GM18873 (cell line): Measurements from ENCODE around the gene EPRS1.

Source experiments
- ATAC-seq: cut with Tn5 transposase; IDR thresholded peaks from one replicate; pipeline ENCODE4 v1.9.1; 2021; ENCODE audit warnings: mild to moderate bottlenecking, moderate library complexity, moderate number of reproducible peaks; ENCODE audit not compliant: unreplicated experiment, low FRiP score

Gene EPRS1

DNA sequence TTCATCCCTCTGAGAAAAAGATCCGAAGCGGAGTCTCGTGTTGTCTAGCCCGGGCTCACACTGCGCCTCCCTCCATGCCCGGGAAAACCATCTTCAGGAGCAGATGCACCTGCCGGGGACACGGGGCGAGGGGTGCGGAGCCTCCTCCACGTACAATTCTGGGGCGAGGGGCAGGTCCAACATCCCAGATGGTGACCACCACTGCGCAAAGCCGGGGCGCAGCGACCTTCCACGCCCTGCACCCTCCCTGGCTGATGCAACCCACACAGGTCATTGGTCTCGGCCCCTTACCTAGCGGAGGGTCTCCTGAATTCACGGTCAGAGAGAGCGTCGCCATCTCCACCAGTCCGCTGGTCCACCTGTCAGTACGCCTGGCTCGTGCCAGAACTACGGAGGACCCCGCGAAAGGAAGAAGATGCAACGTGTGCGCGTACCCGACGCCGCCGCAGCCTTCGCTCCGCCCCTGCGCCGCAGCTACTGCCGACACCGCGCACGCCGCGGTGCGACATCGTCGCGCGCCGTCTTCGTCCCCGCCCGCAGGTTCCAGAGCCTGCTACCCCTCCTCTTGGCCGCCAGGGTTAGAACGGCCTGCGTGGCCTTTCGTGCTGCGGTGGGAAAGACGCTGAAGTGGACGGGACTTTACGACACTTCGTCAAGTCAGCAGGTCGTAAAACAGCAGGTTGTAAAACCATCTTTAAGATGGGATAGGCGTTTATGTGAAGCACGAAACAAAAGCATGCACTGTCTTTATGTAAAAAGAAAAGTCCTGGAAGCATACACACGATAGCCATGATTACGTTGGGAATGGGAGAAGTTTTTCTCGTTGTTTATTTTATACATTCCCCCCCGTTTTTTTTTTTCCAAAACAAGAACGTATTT lies at the start of gene EPRS1:
TSS of gene EPRS1 (minus strand) at position 454 of the 879 bp plus-strand sequence. CDS start at position 337, 117 bp downstream.
- ATAC-seq, result peak; percentile 98

DNA sequence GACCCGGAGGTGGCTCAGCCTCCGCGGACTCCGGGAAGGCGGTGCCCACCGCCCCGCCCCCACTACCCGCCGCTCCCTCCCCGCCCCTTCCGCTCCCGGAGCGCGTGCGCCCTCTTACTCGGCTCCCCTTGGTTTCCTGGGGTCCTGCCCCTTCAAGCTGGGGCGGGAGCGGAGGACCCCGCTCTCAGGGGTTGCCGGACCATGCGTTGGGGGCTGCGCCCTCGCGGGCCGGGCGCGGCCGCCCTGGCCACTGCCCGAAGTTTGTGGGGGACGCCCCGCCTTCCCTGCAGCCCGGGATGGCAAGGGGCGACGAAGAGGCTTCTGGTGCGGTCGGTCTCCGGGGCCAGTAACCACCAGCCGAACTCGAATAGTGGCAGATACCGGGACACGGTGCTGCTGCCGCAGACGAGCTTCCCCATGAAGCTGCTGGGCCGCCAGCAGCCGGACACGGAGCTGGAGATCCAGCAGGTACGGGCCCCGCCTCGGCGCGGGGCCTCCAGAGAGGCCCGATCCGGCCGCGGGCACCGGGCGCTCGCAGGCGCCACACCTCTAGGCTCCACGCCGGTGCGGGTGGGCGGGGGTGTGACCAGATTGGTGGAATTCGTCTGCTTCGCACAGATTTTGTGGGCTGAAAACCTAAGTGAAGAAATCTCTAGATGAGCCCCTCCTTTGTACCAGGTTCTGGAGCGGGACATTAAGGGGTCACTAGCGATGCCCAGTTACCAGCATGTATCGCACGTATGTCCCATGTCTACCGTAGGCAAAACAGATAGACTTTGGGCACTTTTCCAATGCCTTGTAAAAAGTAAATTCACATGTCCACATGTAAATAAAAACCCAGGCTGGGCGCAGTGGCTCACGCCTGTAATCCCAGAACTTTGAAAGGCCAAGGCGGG lies 48.0 kb upstream of the EPRS1 start, which contains the start of gene IARS2:
TSS of gene IARS2 (plus strand) at position 117 of the 896 bp plus-strand sequence. CDS start at position 202, 85 bp downstream.
- peak; percentile 41 for ATAC-seq

GRCh38 chr1:220093361-220094015 lies 47.2 kb upstream of the EPRS1 start:
- peak; percentile 7 for ATAC-seq

GRCh38 chr1:220092694-220093093 lies 46.4 kb upstream of the EPRS1 start:
- no peak for ATAC-seq

GRCh38 chr1:220089650-220090556 lies 43.6 kb upstream of the EPRS1 start, which contains the start of gene BPNT1:
Gene BPNT1, minus strand, starts transcription at chr1:220089788. Its CDS starts 9,942 bp downstream, at chr1:220079846.
- peak; percentile 53 for ATAC-seq

DNA sequence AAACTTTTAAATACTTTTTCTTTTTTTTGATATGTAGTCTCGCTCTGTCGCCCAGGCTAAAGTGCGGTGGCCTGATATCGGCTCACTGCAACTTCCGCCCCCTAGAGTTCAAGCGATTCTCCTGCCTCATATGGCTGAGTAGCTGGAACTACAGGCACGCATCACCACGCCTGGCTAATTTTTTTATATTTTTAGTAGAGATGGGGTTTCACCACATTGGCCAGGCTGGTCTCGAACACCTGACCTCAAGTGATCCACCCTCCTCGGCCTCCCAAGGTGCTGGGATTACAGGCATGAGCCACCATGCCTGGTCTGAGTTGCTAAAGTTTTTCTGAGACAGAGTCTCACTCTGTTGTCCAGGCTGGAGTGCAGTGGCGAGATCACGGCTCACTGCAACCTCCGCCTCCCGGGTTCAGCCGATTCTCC lies 40.0 kb upstream of the EPRS1 start:
- peak; percentile 42 for ATAC-seq

DNA sequence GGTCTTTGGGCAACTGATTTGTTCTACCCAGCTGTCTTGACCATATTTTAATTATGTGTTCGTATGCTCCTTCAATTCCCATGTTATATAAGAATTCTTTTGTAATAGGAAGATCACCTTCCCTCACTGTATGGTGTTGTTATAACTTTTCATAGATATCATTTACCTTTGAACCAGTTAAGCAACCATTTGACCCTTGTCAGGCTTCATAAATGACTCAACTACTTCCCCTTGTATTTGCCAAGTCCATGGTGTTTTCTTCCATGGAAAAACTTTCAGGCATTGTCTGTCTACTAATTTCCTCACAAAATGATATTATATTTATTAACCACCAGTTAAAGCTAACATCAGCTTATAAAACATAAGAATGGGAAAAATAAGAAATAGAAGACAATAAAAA lies 38.2 kb upstream of the EPRS1 start:
- ATAC-seq, result no peak

GRCh38 chr1:220077887-220078286 lies 31.6 kb upstream of the EPRS1 start:
- ATAC-seq, result no peak

DNA sequence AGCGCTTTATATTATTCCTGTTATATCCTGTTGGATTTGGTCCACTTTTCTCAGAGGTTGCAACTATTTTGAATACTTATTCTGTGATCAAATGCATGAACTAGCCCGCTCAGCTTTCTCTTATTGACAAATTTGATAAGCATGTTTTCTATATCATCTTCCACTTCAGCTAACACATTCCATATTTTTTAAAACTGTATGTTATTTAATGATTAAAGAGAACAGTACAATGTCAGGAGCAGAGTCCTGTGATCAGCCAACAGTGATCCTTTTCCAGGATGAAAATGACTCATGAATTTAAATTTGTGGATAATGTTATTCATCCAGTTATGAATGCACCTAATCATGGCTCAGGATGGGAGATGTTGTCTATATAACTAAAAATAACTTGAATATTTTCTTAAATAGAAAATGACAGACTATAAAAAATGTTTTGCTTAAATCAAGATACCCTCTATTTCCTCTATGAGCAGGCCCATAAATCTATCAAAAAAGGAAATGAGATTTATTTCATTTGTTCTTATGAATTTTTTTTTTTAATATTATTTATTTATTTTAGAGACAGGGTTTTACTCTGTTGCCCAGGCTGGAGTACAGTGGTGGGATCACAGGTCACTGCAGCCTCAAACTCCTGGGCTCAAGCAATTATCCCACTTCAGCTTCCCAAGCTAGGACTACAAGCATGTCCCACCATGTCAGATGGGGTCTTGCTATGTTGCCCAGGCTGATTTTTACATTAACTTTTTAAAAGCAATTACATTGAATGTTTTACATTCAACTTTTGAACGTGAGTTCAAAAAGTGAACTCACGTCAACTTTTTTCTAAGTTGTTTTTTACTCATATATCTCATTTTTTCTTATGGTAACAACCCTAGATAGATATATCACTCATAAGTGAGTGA lies 30.8 kb upstream of the EPRS1 start:
- ATAC-seq, result no peak

DNA sequence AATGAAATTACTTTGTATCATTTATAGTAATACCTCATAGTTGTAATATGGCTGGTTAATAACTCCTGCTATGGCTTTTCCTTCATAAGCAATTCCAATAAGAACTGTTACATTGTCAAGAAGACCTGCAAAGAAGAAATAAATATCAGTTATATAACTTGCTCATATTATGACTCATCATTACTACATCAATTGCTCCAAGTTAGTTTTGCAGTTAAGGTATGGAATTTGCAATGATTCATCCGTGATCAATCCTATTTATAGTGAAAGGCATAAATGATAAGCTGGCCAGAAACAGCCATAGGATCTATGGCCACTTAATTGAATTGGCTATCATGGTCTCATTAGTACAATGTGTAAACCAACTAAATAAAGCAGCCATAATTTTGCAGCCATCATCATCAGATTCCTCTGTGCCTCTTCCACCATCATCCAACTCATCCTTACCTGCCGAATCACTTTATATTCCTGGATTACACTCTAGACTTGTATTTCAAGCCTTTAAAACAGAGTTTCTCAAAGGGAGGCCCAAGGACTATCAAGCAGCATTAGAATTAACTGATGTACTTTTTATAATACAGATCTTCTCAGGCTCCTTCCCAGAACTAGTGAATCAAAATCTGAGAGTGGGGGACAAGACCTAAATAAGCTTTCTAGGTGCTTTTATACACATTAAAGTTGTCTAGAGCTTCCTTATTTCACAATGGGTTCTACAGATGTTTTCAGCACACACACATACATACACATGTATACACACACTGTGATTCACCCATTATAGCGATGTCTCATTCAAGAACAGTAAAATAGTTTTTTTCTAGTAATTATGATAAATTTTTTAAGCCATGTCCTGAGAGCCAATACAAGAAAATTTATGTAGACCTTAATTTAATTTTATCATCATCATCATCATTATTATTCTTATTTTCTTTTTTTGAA lies 21.2 kb upstream of the EPRS1 start:
- ATAC-seq, result no peak

DNA sequence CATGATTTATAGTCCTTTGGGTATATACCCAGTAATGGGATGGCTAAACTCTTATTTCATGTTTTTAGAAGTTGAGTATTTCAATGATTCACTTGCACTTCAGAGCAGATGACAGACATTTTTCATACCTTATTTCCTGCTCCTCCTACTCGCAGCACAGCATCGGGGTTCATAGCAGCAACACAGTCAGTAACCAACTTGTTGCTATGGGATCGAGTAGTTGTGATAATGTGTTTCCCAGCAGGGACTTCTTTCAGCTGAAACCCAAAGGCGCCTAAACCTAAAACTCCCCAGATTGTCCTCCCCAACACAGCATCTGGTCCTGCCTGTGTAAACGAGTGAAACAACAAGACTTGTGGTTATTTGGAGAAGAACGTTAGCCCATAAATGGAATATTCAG lies 16.3 kb upstream of the EPRS1 start:
- no peak for ATAC-seq

DNA sequence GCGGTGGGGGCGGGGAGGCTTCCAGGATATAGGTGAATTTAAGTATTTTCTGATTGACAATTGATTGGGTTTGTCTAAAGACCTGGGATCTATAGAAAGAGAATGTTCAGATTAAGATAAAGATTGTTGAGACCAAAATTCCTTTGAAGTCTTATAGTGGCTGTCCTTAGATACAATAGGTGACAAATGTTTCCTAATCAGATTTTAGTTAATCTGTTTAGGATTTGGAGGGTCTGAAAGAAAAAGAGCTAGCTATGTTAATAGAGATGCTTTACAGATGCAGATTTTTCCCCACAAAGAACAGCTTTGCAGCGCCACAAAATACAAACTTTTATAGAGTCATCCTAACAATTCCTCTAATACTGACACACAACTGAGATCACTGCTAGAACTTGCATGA lies 14.6 kb upstream of the EPRS1 start:
- no peak for ATAC-seq

DNA sequence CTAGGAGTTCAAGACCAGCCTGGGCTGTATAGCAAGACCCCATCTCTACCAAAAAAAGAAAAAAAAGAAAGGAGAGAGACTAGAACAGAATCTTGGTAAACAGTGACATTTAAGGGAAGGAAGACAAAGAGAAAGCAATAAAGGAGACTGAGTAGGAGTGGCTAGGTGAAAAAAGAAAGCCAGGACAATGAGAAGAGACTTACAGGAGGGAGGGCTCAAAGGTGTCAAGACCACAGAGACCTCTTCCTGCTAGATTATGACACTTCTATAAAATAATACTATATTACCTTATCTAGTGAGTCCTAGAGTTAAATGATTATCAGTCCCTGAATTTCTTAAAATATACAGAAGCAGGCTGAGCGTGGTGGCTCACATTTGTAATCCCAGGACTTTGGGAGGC lies 10.1 kb upstream of the EPRS1 start:
- no peak for ATAC-seq

DNA sequence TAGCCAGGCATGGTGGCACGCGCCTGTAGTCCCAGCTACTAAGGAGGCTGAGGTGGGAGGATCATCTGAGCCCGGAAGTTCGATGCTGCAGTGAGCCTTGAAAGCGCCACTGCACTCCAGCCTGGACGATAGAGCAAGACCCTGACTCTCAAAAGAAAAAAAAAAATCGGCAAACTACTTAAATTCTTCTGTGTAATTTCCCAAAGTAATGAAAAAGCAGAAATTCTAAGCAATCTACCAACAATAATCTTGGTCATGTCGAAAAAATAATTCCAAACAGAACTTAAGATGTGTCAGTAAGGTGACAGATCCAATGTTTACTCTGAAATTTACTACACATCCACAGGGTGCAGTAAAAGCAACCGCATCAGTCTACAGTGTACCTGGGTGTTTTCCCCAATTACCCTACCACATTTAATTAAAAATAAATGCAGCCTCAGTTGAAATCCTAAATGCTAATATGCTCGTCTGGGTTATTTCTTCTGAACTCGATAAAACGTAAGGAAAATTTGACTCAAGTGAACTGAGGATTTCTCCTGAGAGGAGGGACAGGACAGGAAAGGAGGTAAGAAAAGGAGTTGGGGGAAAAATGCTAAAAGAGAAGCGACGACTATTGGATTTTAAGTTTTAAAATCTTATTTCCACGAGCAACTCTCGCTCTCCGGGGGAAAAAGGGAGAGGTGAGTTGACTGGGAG lies 801 bp downstream of the EPRS1 start:
- no peak for ATAC-seq

DNA sequence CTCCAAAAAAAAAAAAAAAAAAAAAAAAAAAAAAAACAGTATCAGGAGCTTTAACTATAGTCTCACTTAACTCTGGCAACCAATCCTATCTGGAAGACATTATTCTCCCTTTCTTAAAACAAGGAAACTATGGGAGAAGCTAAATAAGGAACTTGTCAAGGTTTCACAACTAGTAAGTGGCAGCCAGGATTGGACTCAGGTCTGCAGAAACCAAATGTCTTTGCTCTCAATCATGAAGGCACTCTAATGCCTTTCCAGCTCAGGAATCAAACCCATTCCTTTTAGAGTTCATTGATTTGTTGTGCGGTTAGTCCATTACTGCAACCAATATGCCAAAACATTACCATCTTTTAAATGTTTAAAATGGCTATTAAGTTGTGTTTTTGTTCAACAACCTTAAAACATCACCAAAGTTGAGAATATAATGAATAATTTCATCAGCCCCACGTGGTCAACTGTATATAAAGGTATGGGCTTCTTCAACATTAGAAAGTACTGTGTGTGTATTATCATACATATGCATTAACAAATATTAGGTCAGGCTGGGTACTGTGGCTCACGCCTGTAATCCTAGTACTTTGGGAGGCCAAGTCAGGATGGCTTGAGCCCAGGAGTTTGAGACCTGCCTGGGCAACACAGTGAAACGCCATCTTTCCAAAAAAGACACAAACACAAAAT lies 1.5 kb downstream of the EPRS1 start:
- no peak for ATAC-seq

- no peak for ATAC-seq
Measured at GRCh38 chr1:220043646-220044045, 2.7 kb downstream of the EPRS1 start.
